DOHH2 (cell line): ENCODE measurements around the gene PVALEF.

Experiments
- CTCF ChIP-seq: fragments of 200-600 bp; sonication (generic); IDR thresholded peaks from one replicate; pipeline ENCODE4 v1.5.1; 2014; ENCODE audit warnings: antibody characterized with exemption, mild to moderate bottlenecking, low read depth, low read length; ENCODE audit not compliant: poor library complexity, severe bottlenecking
- EZH2phosphoT487 ChIP-seq: fragments of 200-600 bp; sonication (generic); IDR thresholded peaks from 2 replicates; pipeline ENCODE4 v1.6.1; 2017; ENCODE audit warnings: borderline replicate concordance, mild to moderate bottlenecking, antibody characterized with exemption, low read length, moderate library complexity, mixed read lengths

- TF ChIP-seq CTCF = no peak
- no peak for TF ChIP-seq EZH2phosphoT487
These were observed 26.8 kb upstream of the PVALEF start for GRCh38 chr17:81138500-81138899.
